PC-3 (cell line): ENCODE measurements around the gene DAB1. TPM values are rescaled to one million over a fixed set of nuclear protein-coding genes. Genes with fewer than 3 reads are reported as not detected.

Source experiments
- ATAC-seq: fragments of 200-7000 bp; cut with Tn5 transposase; 2 replicates; pipeline ENCODE4 v1.9.1; 2020; ENCODE audit warnings: mild to moderate bottlenecking, moderate library complexity
- BruUV-seq: library from RNA; stranded (reverse); fragments of 400-500 nt; replicated peaks from 2 replicates; lab custom pipeline; 2021; lab: Mats Ljungman, UMichigan
- CTCF ChIA-PET: fragments of 300-600 bp; sonication (Branson Sonifier 250); formaldehyde crosslinking; loops from one replicate; lab custom pipeline; 2022; ENCODE audit warnings: antibody characterized with exemption; lab: Charles Lee
- POLR2A ChIA-PET: fragments of 300-600 bp; sonication (Branson Sonifier 250); formaldehyde crosslinking; loops from one replicate; lab custom pipeline; 2022; ENCODE audit warnings: antibody characterized with exemption; ENCODE audit not compliant: unreplicated experiment; lab: Charles Lee
- DNase-seq: peaks from one replicate; pipeline ENCODE4 v3.0.0-alpha.2; 2015
- H2AFZ ChIP-seq: fragments of 300-600 bp; sonication (generic); 2 replicates; pipeline ENCODE4 v1.6.0; 2016; ENCODE audit warnings: antibody characterized with exemption, low read length
- H3F3A ChIP-seq: fragments of 300-600 bp; sonication (generic); one replicate; pipeline ENCODE4 v1.6.0; 2017; ENCODE audit warnings: antibody characterized with exemption, low read length, control low read depth, mild to moderate bottlenecking; ENCODE audit not compliant: unreplicated experiment
- H3K27ac ChIP-seq: fragments of 300-600 bp; sonication (generic); 2 replicates; pipeline ENCODE4 v1.5.1; 2016; ENCODE audit warnings: mild to moderate bottlenecking, low read length
- H3K27me3 ChIP-seq: fragments of 300-600 bp; sonication (generic); 2 replicates; pipeline ENCODE4 v1.6.1; 2016; ENCODE audit warnings: low read length, mixed read lengths
- H3K36me3 ChIP-seq: fragments of 300-600 bp; sonication (generic); 2 replicates; pipeline ENCODE4 v1.6.1; 2016; ENCODE audit warnings: low read depth, mixed run types, low read length, mixed read lengths
- H3K4me1 ChIP-seq: fragments of 300-600 bp; sonication (generic); 2 replicates; pipeline ENCODE4 v1.5.1; 2016; ENCODE audit warnings: low read length; ENCODE audit not compliant: insufficient read depth
- H3K4me2 ChIP-seq: fragments of 300-600 bp; sonication (generic); 2 replicates; pipeline ENCODE4 v1.6.0; 2016; ENCODE audit warnings: low read length
- H3K4me3 ChIP-seq: fragments of 300-600 bp; sonication (generic); 2 replicates; pipeline ENCODE4 v1.5.1; 2016; ENCODE audit warnings: mild to moderate bottlenecking, low read length, mixed read lengths
- H3K79me2 ChIP-seq: fragments of 300-600 bp; sonication (generic); 2 replicates; pipeline ENCODE4 v1.6.1; 2017; ENCODE audit warnings: low read length, mixed read lengths
- H3K9ac ChIP-seq: fragments of 300-600 bp; sonication (generic); 2 replicates; pipeline ENCODE4 v1.6.0; 2016; ENCODE audit warnings: mild to moderate bottlenecking, low read length
- H3K9me2 ChIP-seq: fragments of 300-600 bp; sonication (generic); replicated peaks from 2 replicates; pipeline ENCODE4 v1.6.1; 2016; ENCODE audit warnings: mixed run types, low read length, mixed read lengths
- H3K9me3 ChIP-seq: fragments of 300-600 bp; sonication (generic); 2 replicates; pipeline ENCODE4 v1.6.1; 2016; ENCODE audit warnings: low read length, mixed read lengths
- H4K20me1 ChIP-seq: fragments of 300-600 bp; sonication (generic); 2 replicates; pipeline ENCODE4 v1.6.1; 2016; ENCODE audit warnings: low read length, mixed read lengths
- CTCF ChIP-seq: fragments of 300-600 bp; sonication (generic); conservative IDR thresholded peaks from 2 replicates; pipeline ENCODE4 v1.5.1; 2017; ENCODE audit warnings: antibody characterized with exemption, low read depth, mild to moderate bottlenecking, low read length
- EZH2 ChIP-seq: fragments of 300-600 bp; sonication (generic); IDR thresholded peaks from one replicate; pipeline ENCODE4 v1.6.1; 2017; ENCODE audit warnings: antibody characterized with exemption, mild to moderate bottlenecking, low read length; ENCODE audit not compliant: unreplicated experiment
- EZH2phosphoT487 ChIP-seq: fragments of 300-600 bp; sonication (generic); IDR thresholded peaks from 2 replicates; pipeline ENCODE4 v1.6.1; 2018; ENCODE audit warnings: mild to moderate bottlenecking, antibody characterized with exemption, low read length, borderline replicate concordance
- intact Hi-C: fragments of 100-400 bp; cut with micrococcal nuclease; formaldehyde crosslinking; loops from 2 replicates; pipeline ENCODE4 v1.9.0; 2023
- total RNA-seq: library from RNA; depleted of rRNA; stranded (reverse); fragments of >200 nt; gene quantifications from 2 replicates; pipeline ENCODE4 v1.2.3, GENCODE V29; 2014

Gene DAB1
- total RNA-seq, 1 experiment from 2014 or later, result not detected

- POLR2A ChIA-PET, result no interaction called here
- no peaks in the 10 kb centered on the region for H3K4me1 ChIP-seq
- H3K4me3 ChIP-seq, result no peak overlapping the region
- no TSS peak for BruUV-seq
- H2AFZ ChIP-seq, result no peak overlapping the region
- ATAC-seq, result no peak
- intact Hi-C loops, result no loop called here
- no peaks in the 10 kb centered on the region; the same call in 1 of the 2 replicates for H3K27me3 ChIP-seq
- no peak overlapping the region for H3K27ac ChIP-seq
- no peaks in the 10 kb centered on the region for H3K79me2 ChIP-seq
- DNase-seq, result no peak
- H3K9ac ChIP-seq, result no peak overlapping the region
- H3K9me3 ChIP-seq, result no peaks in the 10 kb centered on the region
- no peaks in the 10 kb centered on the region for H3K9me2 ChIP-seq
- H3F3A ChIP-seq, result no peaks in the 10 kb centered on the region
- TF ChIP-seq EZH2, result no peak
- no peak for TF ChIP-seq EZH2phosphoT487
- TF ChIP-seq CTCF, result no peak
- CTCF ChIA-PET, result no interaction called here
- H4K20me1 ChIP-seq, result no peaks in the 10 kb centered on the region
- H3K36me3 ChIP-seq, result no peaks in the 10 kb centered on the region
- H3K4me2 ChIP-seq, result no peak overlapping the region
Observed at GRCh38 chr1:57133686-57134085, 290.2 kb downstream of the DAB1 start.

- Histone ChIP-seq H3K9ac (no peak overlapping the region), H3K9me3 (no peaks in the 10 kb centered on the region), H3K27me3 (no peaks in the 10 kb centered on the region), H3K36me3 (no peaks in the 10 kb centered on the region), H3K4me1 (no peaks in the 10 kb centered on the region), H3K9me2 (no peaks in the 10 kb centered on the region), H2AFZ (no peak overlapping the region), H3K27ac (no peak overlapping the region), H3F3A (no peaks in the 10 kb centered on the region), H4K20me1 (no peaks in the 10 kb centered on the region), H3K79me2 (no peaks in the 10 kb centered on the region), H3K4me3 (no peak overlapping the region), H3K4me2 (no peak overlapping the region)
- ChIA-PET POLR2A (no interaction called here), CTCF (no interaction called here)
- intact Hi-C loops, result no loop called here
- ATAC-seq, result no peak
- BruUV-seq, result no TSS peak
- DNase-seq, result no peak
- no peak for TF ChIP-seq EZH2
- no peak for TF ChIP-seq CTCF
- TF ChIP-seq EZH2phosphoT487, result no peak
Observed at GRCh38 chr1:57132993-57133622, 290.8 kb downstream of the DAB1 start.

- no TSS peak for BruUV-seq
- ChIA-PET CTCF (no interaction called here), POLR2A (no interaction called here)
- intact Hi-C loops, result no loop called here
- Histone ChIP-seq H3K4me1 (no peaks in the 10 kb centered on the region), H3K9ac (no peak overlapping the region), H3K9me3 (no peaks in the 10 kb centered on the region), H3K79me2 (no peaks in the 10 kb centered on the region), H3K36me3 (no peaks in the 10 kb centered on the region), H3K4me2 (no peak overlapping the region), H4K20me1 (no peaks in the 10 kb centered on the region), H3K9me2 (no peaks in the 10 kb centered on the region), H3K4me3 (no peak overlapping the region), H2AFZ (no peak overlapping the region), H3K27ac (no peak overlapping the region), H3K27me3 (no peaks in the 10 kb centered on the region), H3F3A (no peaks in the 10 kb centered on the region)
- TF ChIP-seq EZH2phosphoT487, result no peak
- no peak for TF ChIP-seq CTCF
- no peak for TF ChIP-seq EZH2
- DNase-seq (peak; percentile 25), ATAC-seq (no peak)
Observed at GRCh38 chr1:57131701-57132394, 292.0 kb downstream of the DAB1 start.
